Stimulated activated CD4-positive, alpha-beta T cell treated with anti-CD3 and anti-CD28 coated beads, Interleukin-4, amount 100 ng/mL, for 4 hours (primary cell): ENCODE data around the gene KIAA2012.

Experiments used
- DNase-seq, 2 experiments: peaks; one replicate each; pipeline ENCODE4 v3.0.0-alpha.2; 2020

The KIAA2012 gene

GRCh38 chr2:202157211-202157990 is 84.3 kb downstream of the KIAA2012 start:
- no peak for DNase-seq

- DNase-seq: no peak
These were observed 85.7 kb downstream of the KIAA2012 start for GRCh38 chr2:202158796-202159195.

- no peak for DNase-seq
These were observed 88.2 kb downstream of the KIAA2012 start for GRCh38 chr2:202161151-202161835.

- DNase-seq: no peak
These were observed 91.4 kb downstream of the KIAA2012 start for GRCh38 chr2:202164411-202164810.

- DNase-seq: no peak
These were observed 92.2 kb downstream of the KIAA2012 start for GRCh38 chr2:202165208-202165607.

- DNase-seq: no peak
These were observed 92.9 kb downstream of the KIAA2012 start for GRCh38 chr2:202165945-202166344.

- DNase-seq: no peak
These were observed 96.1 kb downstream of the KIAA2012 start for GRCh38 chr2:202169131-202169530.

GRCh38 chr2:202169832-202170424 is 96.9 kb downstream of the KIAA2012 start:
- DNase-seq: no peak

GRCh38 chr2:202171241-202171825 is 98.3 kb downstream of the KIAA2012 start:
- DNase-seq: no peak

- peak; percentile 15 to 18 for DNase-seq
These were observed 99.6 kb downstream of the KIAA2012 start for GRCh38 chr2:202172439-202173211.

GRCh38 chr2:202178346-202178958 is 105.4 kb downstream of the KIAA2012 start:
- DNase-seq: peak; percentile 15 to 25

GRCh38 chr2:202184557-202184956 is 111.5 kb downstream of the KIAA2012 start:
- DNase-seq: no peak

GRCh38 chr2:202185156-202185555 is 112.1 kb downstream of the KIAA2012 start:
- no peak for DNase-seq

- DNase-seq: no peak
These were observed 113.7 kb downstream of the KIAA2012 start for GRCh38 chr2:202186641-202187202.

- DNase-seq: no peak
These were observed 114.5 kb downstream of the KIAA2012 start for GRCh38 chr2:202187570-202187969.

GRCh38 chr2:202193305-202193704 is 120.2 kb downstream of the KIAA2012 start:
- no peak for DNase-seq

- DNase-seq: no peak
These were observed 120.9 kb downstream of the KIAA2012 start for GRCh38 chr2:202193881-202194353.

- DNase-seq: no peak
These were observed 121.4 kb downstream of the KIAA2012 start for GRCh38 chr2:202194418-202194817.

- no peak for DNase-seq
These were observed 123.7 kb downstream of the KIAA2012 start for GRCh38 chr2:202196727-202197126.

- no peak for DNase-seq
These were observed 128.4 kb downstream of the KIAA2012 start for GRCh38 chr2:202201220-202202160.

- no peak for DNase-seq
These were observed 130.3 kb downstream of the KIAA2012 start for GRCh38 chr2:202203348-202203747.
